NB4 (cell line): Measurements from ENCODE around the gene ZEB2.

Experiments used
- CTCF ChIP-seq: IDR thresholded peaks from one replicate; pipeline ENCODE4 v1.5.1; 2012; ENCODE audit warnings: low read depth, low read length
- MAX ChIP-seq: IDR thresholded peaks from 2 replicates; pipeline ENCODE4 v1.6.1; 2011; ENCODE audit warnings: low read depth, low read length
- POLR2A ChIP-seq: IDR thresholded peaks from 2 replicates; pipeline ENCODE4 v1.6.1; 2011; ENCODE audit warnings: mild to moderate bottlenecking; ENCODE audit not compliant: insufficient read length; ENCODE audit errors: extremely low read depth

- TF ChIP-seq MAX (no peak), CTCF (no peak), POLR2A (no peak)
These were observed 28.7 kb upstream of the ZEB2 start for GRCh38 chr2:144548532-144549191.
